Gastroesophageal sphincter (tissue), 3 donors: ENCODE results near the gene SLC38A3.

ENCODE experiments used
- CTCF ChIP-seq, 4 experiments: fragments of 200-600 bp in 2 of 4; fragments of 450-650 bp in 2 of 4; sonication (generic) in 1 of 4; IDR thresholded peaks; one replicate each; pipeline ENCODE4 v1.5.1; 2017 to 2019; ENCODE audit warnings: antibody characterized with exemption in 4 of 4, mild to moderate bottlenecking in 2 of 4, moderate library complexity in 2 of 4
- EP300 ChIP-seq: sonication (generic); formaldehyde crosslinking; IDR thresholded peaks from one replicate; pipeline ENCODE4 v1.6.1; 2017; ENCODE audit warnings: antibody characterized with exemption, mild to moderate bottlenecking
- POLR2A ChIP-seq, 2 donors: fragments of 450-650 bp; IDR thresholded peaks; one replicate each; pipeline ENCODE4 v1.6.1; 2017; ENCODE audit warnings: antibody characterized with exemption in 2 of 2, mild to moderate bottlenecking in 2 of 2, moderate library complexity in 1 of 2
- POLR2AphosphoS5 ChIP-seq: sonication (generic); formaldehyde crosslinking; IDR thresholded peaks from one replicate; pipeline ENCODE4 v1.6.1; 2017; ENCODE audit warnings: antibody characterized with exemption

GRCh38 chr3:50195501-50196252 is 9.4 kb upstream of the SLC38A3 start:
- TF ChIP-seq CTCF (IDR thresholded peaks at IDR 0.05) (no peak), POLR2A (IDR thresholded peaks at IDR 0.05) (no peak), EP300 (no peak), POLR2AphosphoS5 (no peak)
